Right lobe of liver (tissue), 4 donors: ENCODE results near the gene RPL18A.

Experiments
- CTCF ChIP-seq, 4 donors: fragments of 200-600 bp in 3 of 4; fragments of 450-650 bp in 1 of 4; IDR thresholded peaks; one replicate each; pipeline versions ENCODE4 v1.5.1 to v1.8.0; 2016 to 2022; ENCODE audit warnings: antibody characterized with exemption in 4 of 4, mild to moderate bottlenecking in 2 of 4
- POLR2A ChIP-seq: fragments of 450-650 bp; IDR thresholded peaks from one replicate; pipeline ENCODE4 v1.6.1; 2017; ENCODE audit warnings: antibody characterized with exemption, mild to moderate bottlenecking
- donor health status: DM: no; HTN: no; CAD: no.
- donor health status: DM: no; HTN: no; CAD: no.
- donor health status: DM: no; HTN: yes; CAD: no.

- TF ChIP-seq CTCF (IDR thresholded peaks at IDR 0.05) (no peak), POLR2A (no peak)
Observed at GRCh38 chr19:17871878-17872250, 12.2 kb downstream of the RPL18A start, which contains the start of gene SLC5A5.
